Breast epithelium (tissue), 4 donors: ENCODE results near the gene EP400. TPM values are rescaled to one million over a fixed set of nuclear protein-coding genes. Genes with fewer than 3 reads are reported as not detected.

ENCODE experiments used
- DNase-seq, 2 donors: peaks; one replicate each; pipeline ENCODE4 v3.0.0-alpha.2; 2019; ENCODE audit warnings: low spot score in 2 of 2
- H3K27ac ChIP-seq, 2 donors: fragments of 200-600 bp; sonication (generic) in 1 of 2; one replicate each; pipeline ENCODE4 v1.5.1; 2016 to 2019; ENCODE audit warnings: mild to moderate bottlenecking in 1 of 2
- H3K27me3 ChIP-seq, 2 donors: fragments of 200-600 bp; sonication (generic) in 1 of 2; one replicate each; pipeline versions ENCODE4 v1.5.1 to v1.6.0; 2017 to 2019; ENCODE audit warnings: control low read depth in 1 of 2, mild to moderate bottlenecking in 1 of 2
- H3K36me3 ChIP-seq: fragments of 200-600 bp; one replicate; pipeline ENCODE4 v1.5.1; 2019
- H3K4me1 ChIP-seq, 2 donors: fragments of 200-600 bp; sonication (generic); one replicate each; pipeline ENCODE4 v1.5.1; 2016 to 2019; ENCODE audit warnings: control low read depth in 1 of 2
- H3K4me3 ChIP-seq, 3 donors: fragments of 200-600 bp; sonication (generic); 1 replicate in 2 of 3; 2 replicates in 1 of 3; pipeline ENCODE4 v1.5.1; 2016 to 2019; ENCODE audit warnings: mild to moderate bottlenecking in 3 of 3, moderate library complexity in 2 of 3
- H3K9me3 ChIP-seq, 2 donors: fragments of 200-600 bp; sonication (generic) in 1 of 2; one replicate each; pipeline ENCODE4 v1.5.1; 2016 to 2019; ENCODE audit warnings: control low read depth in 1 of 2
- POLR2A ChIP-seq: fragments of 450-650 bp; IDR thresholded peaks from one replicate; pipeline ENCODE4 v1.6.1; 2016; ENCODE audit warnings: antibody characterized with exemption, mild to moderate bottlenecking, moderate library complexity
- POLR2AphosphoS5 ChIP-seq, 3 donors: sonication (generic); formaldehyde crosslinking; IDR thresholded peaks; one replicate each; pipeline ENCODE4 v1.6.1; 2017; ENCODE audit warnings: antibody characterized with exemption in 3 of 3
- intact Hi-C: fragments of 100-400 bp; cut with DNase I; formaldehyde crosslinking; loops from one replicate; pipeline ENCODE4 v1.15.1; 2023; ENCODE audit warnings: low total_unique reads
- total RNA-seq, 3 donors: library from RNA; depleted of rRNA; stranded (reverse); fragments of >200 nt; gene quantifications; one replicate each; pipeline ENCODE4 v1.1.0, GENCODE V29; 2016
- TF ChIP-seq, protein P1 (sequence below), 3 donors: fragments of 450-650 bp; IDR thresholded peaks; one replicate each; pipeline ENCODE4 v1.5.1; 2016 to 2017; ENCODE audit warnings: antibody characterized with exemption in 3 of 3, mild to moderate bottlenecking in 3 of 3, moderate library complexity in 3 of 3

Gene EP400
- total RNA-seq, 3 donors from 2014 or later = 20.3 to 27.2 (median 24.4) TPM

- intact Hi-C loops = no loop called here
- no peak for DNase-seq
- Histone ChIP-seq H3K27me3 (no peaks in the 10 kb centered on the region), H3K4me1 (peaks cover 0 to 9% of the 10 kb centered on the region in 2 donors), H3K4me3 (no peak overlapping the region), H3K9me3 (no peaks in the 10 kb centered on the region), H3K27ac (no peak overlapping the region), H3K36me3 (peaks cover 16% of the 10 kb centered on the region)
- TF ChIP-seq POLR2A = no peak
- TF ChIP-seq, protein P1, sequence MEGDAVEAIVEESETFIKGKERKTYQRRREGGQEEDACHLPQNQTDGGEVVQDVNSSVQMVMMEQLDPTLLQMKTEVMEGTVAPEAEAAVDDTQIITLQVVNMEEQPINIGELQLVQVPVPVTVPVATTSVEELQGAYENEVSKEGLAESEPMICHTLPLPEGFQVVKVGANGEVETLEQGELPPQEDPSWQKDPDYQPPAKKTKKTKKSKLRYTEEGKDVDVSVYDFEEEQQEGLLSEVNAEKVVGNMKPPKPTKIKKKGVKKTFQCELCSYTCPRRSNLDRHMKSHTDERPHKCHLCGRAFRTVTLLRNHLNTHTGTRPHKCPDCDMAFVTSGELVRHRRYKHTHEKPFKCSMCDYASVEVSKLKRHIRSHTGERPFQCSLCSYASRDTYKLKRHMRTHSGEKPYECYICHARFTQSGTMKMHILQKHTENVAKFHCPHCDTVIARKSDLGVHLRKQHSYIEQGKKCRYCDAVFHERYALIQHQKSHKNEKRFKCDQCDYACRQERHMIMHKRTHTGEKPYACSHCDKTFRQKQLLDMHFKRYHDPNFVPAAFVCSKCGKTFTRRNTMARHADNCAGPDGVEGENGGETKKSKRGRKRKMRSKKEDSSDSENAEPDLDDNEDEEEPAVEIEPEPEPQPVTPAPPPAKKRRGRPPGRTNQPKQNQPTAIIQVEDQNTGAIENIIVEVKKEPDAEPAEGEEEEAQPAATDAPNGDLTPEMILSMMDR (IDR thresholded peaks at IDR 0.05) = no peak
- TF ChIP-seq POLR2AphosphoS5 (IDR thresholded peaks at IDR 0.05) = no peak
These were observed 33.2 kb upstream of the EP400 start for GRCh38 chr12:131916306-131917138.

- TF ChIP-seq POLR2A = no peak
- TF ChIP-seq, protein P1 (IDR thresholded peaks at IDR 0.05) = no peak
- TF ChIP-seq POLR2AphosphoS5 (IDR thresholded peaks at IDR 0.05) = no peak
- H3K27ac ChIP-seq = no peak overlapping the region
- no peaks in the 10 kb centered on the region for H3K27me3 ChIP-seq
- no peaks in the 10 kb centered on the region for H3K9me3 ChIP-seq
- no peak overlapping the region for H3K4me3 ChIP-seq
- H3K36me3 ChIP-seq = peaks cover 11% of the 10 kb centered on the region
- peak in 1 of 2 donors; percentile 71 for DNase-seq
- intact Hi-C loops = no loop called here
- H3K4me1 ChIP-seq = peaks cover 0 to 5% of the 10 kb centered on the region in 2 donors
These were observed 32.5 kb upstream of the EP400 start for GRCh38 chr12:131917139-131917710.

- no peak for TF ChIP-seq POLR2AphosphoS5 (IDR thresholded peaks at IDR 0.05)
These were observed 31.9 kb upstream of the EP400 start for GRCh38 chr12:131917711-131918306.

DNA sequence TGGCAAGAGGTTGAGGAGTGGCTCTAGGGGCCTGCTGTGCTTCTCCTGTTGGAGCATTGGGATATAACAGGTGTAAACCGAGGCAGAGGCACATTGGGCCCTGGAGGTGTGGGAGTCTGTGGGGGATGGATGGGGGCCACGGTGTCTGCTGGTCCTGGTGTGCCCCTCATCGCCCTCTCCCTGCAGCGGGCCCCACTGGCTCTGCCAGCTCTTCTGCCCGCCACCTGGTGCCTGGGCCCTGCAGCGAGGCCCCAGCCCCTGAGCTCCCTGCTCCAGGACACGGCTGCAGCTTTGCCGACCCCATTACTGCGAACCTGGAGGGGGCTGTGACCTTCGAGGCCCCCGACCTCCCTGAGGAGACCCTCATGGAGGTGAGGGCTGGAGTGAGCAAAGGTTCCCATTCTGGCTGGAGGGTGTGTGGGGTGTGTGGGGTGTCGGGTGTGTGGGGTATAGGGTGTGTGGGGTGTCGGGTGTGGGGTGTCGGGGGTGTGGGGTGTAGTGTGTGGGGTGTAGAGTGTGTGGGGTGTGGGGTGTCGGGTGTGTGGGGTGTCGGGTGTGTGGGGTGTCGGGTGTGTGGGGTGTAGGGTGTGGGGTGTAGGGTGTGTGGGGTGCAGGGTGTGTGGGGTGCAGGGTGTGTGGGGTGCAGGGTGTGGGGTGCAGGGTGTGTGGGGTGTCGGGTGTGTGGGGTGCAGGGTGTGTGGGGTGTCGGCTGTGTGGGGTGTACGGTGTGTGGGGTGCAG is 31.3 kb upstream of the EP400 start:
- TF ChIP-seq, protein P1 (IDR thresholded peaks at IDR 0.05) = no peak
- TF ChIP-seq POLR2A (no peak), POLR2AphosphoS5 (IDR thresholded peaks at IDR 0.05) (no peak)
- no peak for DNase-seq
- H3K4me3 ChIP-seq = no peak overlapping the region
- no peak overlapping the region for H3K27ac ChIP-seq
- no peaks in the 10 kb centered on the region for H3K4me1 ChIP-seq
- intact Hi-C loops = no loop called here
- no peaks in the 10 kb centered on the region for H3K27me3 ChIP-seq
- H3K9me3 ChIP-seq = no peaks in the 10 kb centered on the region
- peaks cover 11% of the 10 kb centered on the region for H3K36me3 ChIP-seq

More at GRCh38 chr12:131917711-131918306, 31.9 kb upstream of the EP400 start:
- Histone ChIP-seq H3K36me3 (peaks cover 11% of the 10 kb centered on the region), H3K9me3 (no peaks in the 10 kb centered on the region), H3K27me3 (no peaks in the 10 kb centered on the region), H3K4me1 (no peaks in the 10 kb centered on the region), H3K4me3 (no peak overlapping the region), H3K27ac (no peak overlapping the region)
- intact Hi-C loops = no loop called here
- DNase-seq = no peak

DNA sequence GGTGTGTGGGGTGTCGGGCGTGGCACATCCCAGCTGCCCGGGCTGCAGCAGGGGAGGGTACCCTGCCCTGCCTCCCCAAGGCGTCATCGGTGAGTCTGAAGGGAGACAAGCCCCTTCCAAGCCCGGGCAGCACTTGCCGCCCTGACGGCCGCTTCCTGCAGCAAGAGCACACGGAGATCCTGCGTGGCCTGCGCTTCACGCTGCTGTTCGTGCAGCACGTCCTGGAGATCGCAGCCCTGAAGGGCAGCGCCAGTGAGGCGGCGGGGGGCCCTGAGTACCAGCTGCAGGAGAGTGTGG is 30.7 kb upstream of the EP400 start:
- no peaks in the 10 kb centered on the region for H3K27me3 ChIP-seq
- H3K27ac ChIP-seq = no peak overlapping the region
- peaks cover 8% of the 10 kb centered on the region for H3K36me3 ChIP-seq
- no peak for TF ChIP-seq POLR2A
- no peak for DNase-seq
- H3K4me1 ChIP-seq = no peaks in the 10 kb centered on the region
- H3K4me3 ChIP-seq = no peak overlapping the region
- no peaks in the 10 kb centered on the region for H3K9me3 ChIP-seq
- intact Hi-C loops = no loop called here
